ENCODE data around the gene RDH8. TPM values are rescaled to one million over a fixed set of nuclear protein-coding genes. Genes with fewer than 3 reads are reported as not detected.

Gene RDH8
- total RNA-seq, 1 donor from 2014 or later, result not detected

GRCh38 chr19:9996541-9996940 lies 16.7 kb upstream of the RDH8 start:
- H3K9me3 ChIP-seq, result no peaks in the 10 kb centered on the region
- DNase-seq (no peak), ATAC-seq (no peak)
- no peaks in the 10 kb centered on the region for H3K4me1 ChIP-seq
- intact Hi-C loops (cut with DNase I), result no loop called here
- H3K27me3 ChIP-seq, result no peaks in the 10 kb centered on the region
- H3K4me3 ChIP-seq, result no peak overlapping the region
- H3K36me3 ChIP-seq, result no peaks in the 10 kb centered on the region
- TF ChIP-seq CTCF (IDR thresholded peaks at IDR 0.05), result no peak
- no peak overlapping the region for H3K27ac ChIP-seq

- peak; percentile 76 for TF ChIP-seq CTCF (IDR thresholded peaks at IDR 0.05)
- ATAC-seq (peak; percentile 80), DNase-seq (peak; percentile 73)
- no peaks in the 10 kb centered on the region for H3K4me1 ChIP-seq
- no peak overlapping the region for H3K4me3 ChIP-seq
- intact Hi-C loops (cut with DNase I), result no loop called here
- H3K27me3 ChIP-seq, result peaks cover 3% of the 10 kb centered on the region
- H3K27ac ChIP-seq, result no peak overlapping the region
- H3K9me3 ChIP-seq, result no peaks in the 10 kb centered on the region
- no peaks in the 10 kb centered on the region for H3K36me3 ChIP-seq
These were observed 13.0 kb upstream of the RDH8 start for GRCh38 chr19:10000171-10000826.

- ATAC-seq, result peak; percentile 22
- H3K27ac ChIP-seq, result no peak overlapping the region
- H3K27me3 ChIP-seq, result peaks cover 6% of the 10 kb centered on the region
- peaks cover 3% of the 10 kb centered on the region for H3K4me1 ChIP-seq
- DNase-seq, result no peak
- H3K36me3 ChIP-seq, result no peaks in the 10 kb centered on the region
- no peaks in the 10 kb centered on the region for H3K9me3 ChIP-seq
- intact Hi-C loops (cut with DNase I), result no loop called here
- H3K4me3 ChIP-seq, result no peak overlapping the region
- TF ChIP-seq CTCF (IDR thresholded peaks at IDR 0.05), result peak; percentile 33
These were observed 11.4 kb upstream of the RDH8 start for GRCh38 chr19:10001899-10002298.

GRCh38 chr19:10003271-10003670 lies 10.0 kb upstream of the RDH8 start:
- no peaks in the 10 kb centered on the region for H3K36me3 ChIP-seq
- no peak for TF ChIP-seq CTCF (IDR thresholded peaks at IDR 0.05)
- peaks cover 3% of the 10 kb centered on the region for H3K4me1 ChIP-seq

GRCh38 chr19:10004617-10005016 lies 8.7 kb upstream of the RDH8 start:
- no peak for ATAC-seq
- peaks cover 15% of the 10 kb centered on the region for H3K27me3 ChIP-seq
- H3K27ac ChIP-seq, result no peak overlapping the region
- H3K9me3 ChIP-seq, result no peaks in the 10 kb centered on the region
- peaks cover 3% of the 10 kb centered on the region for H3K4me1 ChIP-seq
- no peak for DNase-seq
- TF ChIP-seq CTCF (IDR thresholded peaks at IDR 0.05), result no peak
- H3K36me3 ChIP-seq, result no peaks in the 10 kb centered on the region
- intact Hi-C loops (cut with DNase I), result no loop called here
- H3K4me3 ChIP-seq, result no peak overlapping the region

More at GRCh38 chr19:10003271-10003670, 10.0 kb upstream of the RDH8 start:
- Histone ChIP-seq H3K4me3 (no peak overlapping the region), H3K27me3 (peaks cover 9% of the 10 kb centered on the region), H3K27ac (no peak overlapping the region), H3K9me3 (no peaks in the 10 kb centered on the region)
- intact Hi-C loops (cut with DNase I), result no loop called here
- no peak for DNase-seq
- no peak for ATAC-seq
